HepG2 (cell line): ENCODE measurements around the gene FAM43A.

ENCODE experiments used
- ATF7 ChIP-seq, 2 experiments: fragments of 450-650 bp in 1 of 2; sonication (generic) in 1 of 2; formaldehyde crosslinking in 1 of 2; IDR thresholded peaks; 2 replicates each; pipeline versions ENCODE4 v1.4.0 to v1.6.1; 2016 to 2020; ENCODE audit warnings: antibody characterized with exemption in 1 of 2, mild to moderate bottlenecking in 1 of 2, missing genetic modification reagents in 1 of 2
- CHD4 ChIP-seq: fragments of 200-600 bp; sonication (generic); IDR thresholded peaks from 2 replicates; pipeline ENCODE4 v1.7.0; 2017; ENCODE audit warnings: mild to moderate bottlenecking, low read length, borderline replicate concordance
- CTCF ChIP-seq: sonication (generic); formaldehyde crosslinking; IDR thresholded peaks from 2 replicates; pipeline ENCODE4 v1.5.0; 2020; ENCODE audit warnings: mild to moderate bottlenecking, missing genetic modification reagents, moderate library complexity
- DNMT1 ChIP-seq: sonication (generic); formaldehyde crosslinking; IDR thresholded peaks from 2 replicates; pipeline ENCODE4 v1.5.1; 2020; ENCODE audit warnings: mild to moderate bottlenecking, missing genetic modification reagents
- EP300 ChIP-seq, 3 experiments: sonication (generic) in 1 of 3; formaldehyde crosslinking in 1 of 3; IDR thresholded peaks; 2 replicates each; pipeline versions ENCODE4 v1.5.1 to v1.6.1; 2011 to 2020; ENCODE audit warnings: low read depth in 2 of 3, low read length in 2 of 3, borderline replicate concordance in 1 of 3, improper control_type of control experiment in 1 of 3, mild to moderate bottlenecking in 1 of 3, missing genetic modification reagents in 1 of 3, moderate library complexity in 1 of 3
- PBX3 ChIP-seq: sonication (generic); formaldehyde crosslinking; IDR thresholded peaks from 2 replicates; pipeline ENCODE4 v1.8.1; 2023; ENCODE audit warnings: missing genetic modification reagents, inconsistent platforms, borderline replicate concordance
- ZKSCAN1 ChIP-seq: fragments of 150-350 bp; IDR thresholded peaks from 2 replicates; pipeline ENCODE4 v1.6.1; 2014; ENCODE audit warnings: low read length

- no peak for TF ChIP-seq EP300 (IDR thresholded peaks at IDR 0.05; ENCODE audit: low read depth in 2 of 2, low read length in 2 of 2)
- TF ChIP-seq EP300 (CRISPR knock-in tag; IDR thresholded peaks at IDR 0.05; ENCODE audit: borderline replicate concordance), result no peak
- peak; percentile 96 for TF ChIP-seq CTCF (CRISPR knock-in tag)
- TF ChIP-seq ZKSCAN1, result no peak
- no peak for TF ChIP-seq PBX3 (CRISPR knock-in tag)
- TF ChIP-seq DNMT1 (CRISPR knock-in tag), result 0 out of 2 replicates have a peak, but pooled peaks have one; percentile 35
- no peak for TF ChIP-seq CHD4
- TF ChIP-seq ATF7 (IDR thresholded peaks at IDR 0.05), result no peak
- TF ChIP-seq ATF7 (CRISPR knock-in tag; IDR thresholded peaks at IDR 0.05), result no peak
These were observed 2.9 kb upstream of the FAM43A start for GRCh38 chr3:194682694-194683310.
